NCI-H2171 (cell line): ENCODE measurements around the gene GFI1B.
"Not testable (repeated sequence)": the region's sequence is repeated elsewhere in the genome, so short reads cannot be mapped to it uniquely, and the experiment has no call there.

Experiments
- DNase-seq: peaks from one replicate; lab custom pipeline; 2025; lab: John Stamatoyannopoulos, UW

The GFI1B gene

GRCh38 chr9:132978451-132979131 is at the start of gene GFI1B:
Gene GFI1B, plus strand, starts transcription at chr9:132978694. Its CDS starts 7,985 bp downstream, at chr9:132986679.
- DNase-seq, result peak; percentile 22

GRCh38 chr9:132931178-132931735 is 47.2 kb upstream of the GFI1B start:
- DNase-seq, result no peak

DNA sequence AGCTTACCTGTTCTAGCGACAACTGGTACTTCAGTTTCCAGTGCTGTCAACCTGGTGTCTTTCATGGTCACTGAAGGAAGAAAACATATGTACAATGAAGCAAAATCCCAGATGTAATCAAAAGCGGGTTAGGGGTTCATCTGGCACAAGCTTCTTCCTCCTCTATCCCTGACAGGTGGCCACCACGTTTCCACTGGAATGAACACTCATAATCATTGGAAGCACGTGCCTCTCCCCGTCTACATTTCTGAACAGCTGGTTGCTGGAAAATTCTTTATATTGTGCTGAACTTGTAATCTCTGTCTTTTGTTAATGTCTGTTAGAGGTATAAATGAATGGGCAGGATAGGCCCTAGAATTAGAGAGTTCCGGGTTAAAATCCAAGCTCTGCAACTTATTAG is 43.5 kb upstream of the GFI1B start:
- DNase-seq, result peak; percentile 85

- no peak for DNase-seq
Measured at GRCh38 chr9:132937463-132937901, 41.0 kb upstream of the GFI1B start.

- no peak for DNase-seq
Measured at GRCh38 chr9:132939169-132939568, 39.3 kb upstream of the GFI1B start.

DNA sequence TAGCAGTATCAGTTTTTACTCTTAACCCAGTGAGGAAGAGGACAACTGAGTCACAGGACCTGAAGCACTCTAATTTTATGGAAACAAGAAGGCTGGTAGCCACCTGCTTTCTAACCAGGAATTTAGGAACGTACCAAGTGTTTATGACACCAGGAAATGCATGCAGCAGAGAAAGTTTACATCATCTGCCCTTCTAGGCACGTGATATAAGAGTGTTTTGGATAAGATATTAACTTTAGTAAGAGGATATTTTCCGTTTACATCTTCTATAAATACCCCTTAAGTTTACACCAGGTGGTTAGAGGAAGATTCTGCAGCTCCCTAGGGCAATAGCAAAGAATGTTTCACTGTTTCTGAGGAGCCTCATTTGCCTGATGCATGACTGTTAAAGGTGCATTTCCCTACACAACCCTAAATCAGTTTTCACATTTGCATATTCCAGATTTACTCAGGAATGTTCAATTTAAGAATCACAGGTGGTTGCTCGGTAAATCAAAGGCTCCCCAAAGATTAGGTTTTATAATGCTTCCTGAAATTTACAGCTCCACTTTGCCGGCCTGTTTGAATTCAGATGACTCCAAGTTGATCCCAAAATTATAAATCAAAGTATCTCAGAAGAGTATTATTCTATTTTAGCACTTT is 35.8 kb upstream of the GFI1B start:
- DNase-seq, result no peak

- DNase-seq, result no peak
Measured at GRCh38 chr9:132943651-132944293, 34.7 kb upstream of the GFI1B start.

DNA sequence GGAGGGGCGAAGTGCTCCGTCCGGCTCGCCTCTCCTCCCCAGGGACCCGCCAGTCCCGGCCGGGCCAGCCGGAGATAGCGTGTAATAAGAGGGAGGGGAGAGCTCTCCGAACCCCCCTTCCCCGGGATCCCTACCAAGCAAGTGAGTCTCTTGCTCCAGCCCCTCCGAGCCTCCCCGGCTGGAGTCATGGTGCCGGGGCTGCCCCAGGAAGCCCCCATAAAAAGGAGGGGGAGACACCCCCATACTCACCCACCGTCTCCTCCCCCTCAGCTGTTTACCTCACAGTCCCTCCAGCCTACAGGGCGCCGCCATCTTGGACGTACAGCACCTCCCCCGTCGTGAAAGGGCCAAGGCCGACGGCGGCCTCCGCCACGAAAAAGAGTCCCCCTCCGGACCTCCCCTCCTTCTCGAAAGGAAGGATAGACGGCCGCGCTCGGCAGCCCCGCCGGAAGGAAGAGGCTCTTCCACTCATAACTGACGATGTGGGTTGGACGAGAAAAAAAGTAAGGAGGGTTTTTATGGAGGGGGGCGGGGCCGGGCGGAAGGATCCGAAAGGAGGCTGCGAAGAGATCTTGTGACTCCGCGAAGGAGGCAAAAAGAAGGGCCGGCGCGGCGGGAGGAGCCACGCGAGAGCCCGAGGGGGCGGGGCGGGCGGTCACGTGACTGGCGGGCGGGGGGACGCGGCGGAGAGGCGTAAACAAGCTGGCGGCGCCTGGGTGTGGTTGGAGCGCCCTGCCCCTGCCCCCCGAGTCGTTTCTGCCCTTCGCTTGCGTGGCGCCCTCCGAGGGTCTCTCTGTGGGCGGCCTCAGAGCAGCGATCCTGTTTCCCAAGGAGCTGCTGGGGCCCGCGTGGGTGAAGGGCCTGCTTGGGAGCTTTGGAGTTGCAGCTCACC is 34.0 kb upstream of the GFI1B start, which contains the start of gene TSC1:
TSC1 (minus strand) TSS at position 323 of the 892 bp plus-strand sequence. CDS start 15,744 bp downstream, outside the sequence.
- DNase-seq, result peak; percentile 99

DNA sequence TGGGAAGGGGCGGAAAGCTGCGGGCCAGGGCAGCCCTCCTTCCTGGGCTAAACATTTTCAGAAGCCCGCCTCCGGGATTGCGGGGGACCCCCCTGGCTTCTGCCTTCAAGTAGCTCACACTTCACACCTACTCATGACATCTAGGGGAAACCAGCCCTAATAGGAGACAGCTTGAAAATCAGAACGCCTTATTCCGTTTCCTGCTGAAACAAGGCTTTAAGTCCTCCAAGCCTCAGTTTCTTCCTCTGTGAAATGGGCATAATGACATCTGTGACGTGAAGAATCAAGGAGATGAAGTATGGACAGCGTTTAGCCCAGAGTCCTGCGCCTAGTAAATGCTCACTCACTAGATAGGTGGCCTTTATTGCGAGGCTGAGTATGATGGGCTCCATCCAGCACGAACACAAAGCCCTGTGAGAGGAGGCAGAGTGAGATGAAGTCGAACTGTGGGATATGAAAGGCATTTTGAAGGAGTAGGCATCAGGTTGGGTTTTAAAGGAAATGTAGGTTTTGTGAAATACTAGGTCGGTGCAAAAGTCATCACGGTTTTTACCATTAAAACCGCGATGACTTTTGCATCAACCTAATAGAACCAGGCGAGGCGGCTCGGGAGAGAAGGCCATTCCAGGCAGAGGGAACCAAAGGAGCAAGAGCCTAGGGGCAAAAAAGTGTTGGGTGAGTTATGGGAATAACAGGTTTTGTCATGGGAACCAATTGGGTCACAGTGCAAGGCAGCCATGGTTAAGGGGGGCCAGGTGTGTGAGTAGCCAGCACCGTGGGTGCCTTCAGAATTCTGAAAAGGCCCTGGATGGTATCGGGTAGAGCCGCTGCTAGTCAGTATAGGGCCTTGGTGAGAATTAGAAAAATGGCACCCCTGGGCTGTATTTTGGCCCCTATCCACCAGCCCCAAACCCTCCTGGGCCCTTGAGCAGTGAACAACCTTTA is 33.0 kb upstream of the GFI1B start:
- DNase-seq, result no peak

DNA sequence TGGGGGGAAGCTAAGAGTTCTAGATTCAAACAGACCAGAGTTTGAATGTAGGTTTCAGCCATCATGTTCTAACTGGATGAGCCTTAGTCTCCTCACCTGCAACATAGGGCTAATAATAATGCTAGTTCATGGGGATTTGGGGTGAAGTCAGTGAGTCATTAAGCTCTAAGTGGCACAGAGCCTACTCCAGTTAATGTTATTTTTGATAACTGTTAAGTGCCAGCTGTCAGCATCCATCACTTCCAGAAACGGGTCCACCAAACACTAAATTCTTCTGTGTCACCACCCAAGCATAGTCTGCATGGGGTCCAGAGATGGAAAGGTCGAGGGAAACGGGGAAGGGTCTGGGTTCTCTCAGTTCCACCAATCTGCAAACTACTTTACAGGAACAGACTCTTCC is 32.3 kb upstream of the GFI1B start:
- no peak for DNase-seq

GRCh38 chr9:132946631-132947295 is 31.7 kb upstream of the GFI1B start:
- peak; percentile 67 for DNase-seq

DNA sequence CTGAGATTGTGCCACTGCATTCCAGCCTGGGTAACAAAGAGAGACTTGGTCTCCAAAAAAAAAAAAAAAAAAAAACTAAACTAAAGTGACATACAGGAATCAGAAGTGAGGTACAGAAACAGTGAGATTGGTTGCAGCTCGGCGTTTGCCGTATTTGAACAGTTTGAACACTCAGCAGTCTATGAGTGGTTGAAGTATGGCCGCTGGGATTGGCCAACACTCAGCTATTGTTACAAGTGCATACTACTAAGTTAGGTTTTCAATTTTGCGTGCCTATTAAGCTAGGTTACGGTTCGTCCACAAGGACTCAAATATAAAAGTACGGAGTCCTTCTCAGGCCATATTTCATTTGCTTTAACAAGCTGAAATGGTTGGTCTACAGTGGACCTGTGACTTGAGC is 30.7 kb upstream of the GFI1B start:
- DNase-seq, result no peak

- no peak for DNase-seq
Measured at GRCh38 chr9:132948482-132949050, 29.9 kb upstream of the GFI1B start.

DNA sequence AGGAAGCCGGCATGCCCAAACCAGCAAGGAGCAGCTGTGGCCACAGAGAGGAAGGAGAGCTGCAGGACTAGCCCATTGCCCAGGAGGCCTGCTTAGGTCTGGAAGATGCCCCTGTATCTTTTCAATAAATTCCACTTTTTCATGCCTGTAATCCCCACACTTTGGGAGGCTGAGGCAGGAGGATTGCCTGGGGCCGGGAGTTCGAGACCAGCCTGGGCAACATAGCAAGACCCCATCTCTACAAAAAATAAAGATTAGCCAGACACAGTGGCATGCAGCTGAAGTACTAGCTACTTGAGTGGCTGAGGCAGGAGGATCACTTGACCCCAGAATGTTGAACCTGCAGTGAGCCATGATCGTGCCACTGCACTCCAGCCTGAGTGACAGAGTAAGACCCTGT is 28.8 kb upstream of the GFI1B start:
- DNase-seq, result no peak

GRCh38 chr9:132955123-132955522 is 23.4 kb upstream of the GFI1B start:
- DNase-seq, result no peak

GRCh38 chr9:132955768-132956167 is 22.7 kb upstream of the GFI1B start:
- DNase-seq, result no peak

DNA sequence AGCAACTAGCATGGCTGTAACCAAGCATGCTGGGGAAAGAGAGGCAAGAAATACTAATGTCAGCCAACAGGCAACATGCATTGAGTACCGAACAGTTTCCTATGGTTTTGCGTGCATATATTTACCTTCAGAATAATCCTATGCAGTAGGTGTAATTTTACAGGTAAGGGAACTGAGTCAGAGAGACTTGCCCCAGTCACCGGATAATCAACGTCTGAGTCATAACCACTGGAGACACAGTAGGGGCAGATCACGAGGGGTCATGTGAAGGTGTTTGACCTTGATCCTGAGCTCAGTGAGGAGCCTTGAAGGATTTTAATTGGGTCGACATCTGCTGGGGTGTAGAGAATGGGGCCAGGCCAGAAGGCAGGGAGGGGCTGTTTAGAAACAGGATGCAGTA is 20.7 kb upstream of the GFI1B start:
- DNase-seq, result no peak

GRCh38 chr9:132961002-132961401 is 17.5 kb upstream of the GFI1B start:
- DNase-seq, result no peak

- DNase-seq, result no peak
Measured at GRCh38 chr9:132965478-132965877, 13.0 kb upstream of the GFI1B start.

GRCh38 chr9:132967908-132968307 is 10.6 kb upstream of the GFI1B start:
- not testable (repeated sequence) for DNase-seq
